ENCODE data around the gene NDUFAF8.

NDUFAF8 gene

DNA sequence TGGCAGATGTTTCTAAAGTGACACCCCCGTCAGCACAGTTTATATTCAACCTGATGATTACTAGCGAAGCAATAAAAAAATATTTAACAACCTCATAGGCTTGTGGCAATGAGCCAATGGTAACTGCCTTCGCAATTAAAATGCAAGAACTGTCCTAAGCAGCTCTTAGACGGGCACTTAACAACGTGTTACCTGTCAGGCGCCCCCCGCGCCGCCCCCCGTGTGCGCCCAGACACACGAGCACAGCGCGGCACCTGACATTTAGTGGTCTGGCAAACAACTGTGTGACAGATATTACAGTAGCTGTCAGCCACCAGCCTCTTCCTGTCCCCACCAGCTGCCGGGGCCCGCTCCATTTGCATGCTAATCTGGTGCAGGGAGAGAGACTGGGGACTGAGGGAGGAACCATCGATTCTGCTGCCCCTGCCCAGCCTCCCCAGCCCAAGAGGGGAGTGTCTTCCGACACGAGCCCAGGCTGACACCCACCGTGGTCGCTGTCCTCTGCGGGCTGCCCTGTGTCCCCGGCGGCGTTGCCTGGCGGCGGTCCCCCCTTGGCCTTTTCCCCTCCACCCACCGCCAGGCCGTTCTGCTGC lies 12.7 kb downstream of the NDUFAF8 start:
- DNase-seq (ENCODE audit: low read depth), result no peak

DNA sequence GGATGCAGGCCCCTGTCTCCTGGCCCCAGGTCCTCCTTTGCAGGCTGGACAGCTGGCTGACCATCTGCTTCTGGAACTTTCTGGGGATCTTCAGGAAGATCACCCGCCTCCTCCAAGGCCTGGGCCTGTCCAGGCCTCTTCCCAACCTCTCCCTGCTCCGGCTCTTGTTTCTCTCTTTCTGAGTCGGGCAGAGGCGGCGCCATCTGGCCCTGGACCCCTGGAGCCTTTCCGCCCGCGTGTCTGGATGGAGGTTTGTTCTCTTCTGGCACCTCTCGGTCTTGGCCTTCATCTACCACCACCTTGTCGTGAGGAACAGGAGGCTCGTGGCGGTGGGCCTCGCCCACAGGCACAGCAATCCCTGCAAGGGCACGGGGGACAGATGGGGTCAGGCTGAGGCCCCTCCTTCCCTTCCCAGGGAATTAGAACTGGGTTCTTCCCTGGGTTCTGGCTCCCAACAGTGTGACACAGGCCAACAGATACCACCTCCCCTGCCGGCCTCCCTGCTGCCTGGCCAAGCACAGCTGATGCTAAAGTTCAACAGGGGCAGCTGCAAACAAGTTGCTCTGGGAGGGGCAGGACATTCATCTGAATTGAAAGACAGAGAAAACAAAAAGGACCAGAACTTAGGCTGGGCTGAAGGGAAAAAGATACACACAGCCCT lies 13.3 kb downstream of the NDUFAF8 start:
- no peak for DNase-seq (ENCODE audit: low read depth)

DNA sequence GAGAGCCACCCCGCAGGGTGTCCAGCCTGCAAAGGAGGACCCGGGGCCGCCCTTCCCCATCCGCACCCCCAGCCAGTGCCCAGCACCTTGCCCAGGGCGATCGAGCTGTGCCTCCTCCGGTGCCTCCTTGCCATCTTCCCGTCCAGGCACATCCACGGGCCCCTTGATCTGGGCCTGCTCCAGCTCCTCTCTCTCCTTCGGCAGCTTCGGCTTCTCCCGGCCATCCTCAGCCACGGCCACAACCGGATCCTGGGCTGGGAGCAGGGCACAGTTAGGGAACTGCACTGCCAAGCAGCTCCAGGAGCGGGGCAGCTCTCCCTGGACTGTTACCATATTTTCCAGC lies 13.8 kb downstream of the NDUFAF8 start:
- no peak for DNase-seq (ENCODE audit: low read depth)

DNA sequence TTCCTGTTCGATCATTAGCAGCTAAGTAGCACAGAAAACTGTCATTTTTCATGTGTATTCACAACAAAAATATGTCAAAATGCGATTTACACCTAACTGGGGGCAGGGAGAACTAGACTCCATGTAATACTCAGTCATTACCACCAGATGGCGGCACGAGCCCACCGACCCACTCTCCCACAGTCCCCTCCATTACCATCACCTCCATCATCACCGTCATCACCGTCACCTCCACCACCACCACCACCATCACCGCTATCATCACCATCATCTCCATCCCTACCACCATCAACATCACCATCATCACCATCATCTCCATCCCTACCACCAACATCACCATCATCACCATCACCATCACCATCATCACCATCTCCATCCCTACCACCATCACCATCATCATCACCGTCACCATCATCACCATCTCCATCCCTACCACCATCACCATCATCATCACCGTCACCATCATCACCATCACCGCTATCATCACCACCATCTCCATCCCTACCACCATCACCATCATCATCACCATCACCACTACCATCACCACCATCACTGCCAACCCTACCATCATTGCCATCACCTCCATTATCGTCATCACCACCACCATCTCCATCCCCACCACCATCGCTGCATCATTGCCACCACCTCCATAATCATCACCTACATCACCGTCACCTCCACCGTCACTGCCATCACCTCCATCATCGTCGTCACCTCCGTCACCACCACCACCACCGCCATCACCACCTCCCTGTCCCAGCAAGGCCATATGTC lies 14.4 kb downstream of the NDUFAF8 start:
- no peak for DNase-seq (ENCODE audit: low read depth)

DNA sequence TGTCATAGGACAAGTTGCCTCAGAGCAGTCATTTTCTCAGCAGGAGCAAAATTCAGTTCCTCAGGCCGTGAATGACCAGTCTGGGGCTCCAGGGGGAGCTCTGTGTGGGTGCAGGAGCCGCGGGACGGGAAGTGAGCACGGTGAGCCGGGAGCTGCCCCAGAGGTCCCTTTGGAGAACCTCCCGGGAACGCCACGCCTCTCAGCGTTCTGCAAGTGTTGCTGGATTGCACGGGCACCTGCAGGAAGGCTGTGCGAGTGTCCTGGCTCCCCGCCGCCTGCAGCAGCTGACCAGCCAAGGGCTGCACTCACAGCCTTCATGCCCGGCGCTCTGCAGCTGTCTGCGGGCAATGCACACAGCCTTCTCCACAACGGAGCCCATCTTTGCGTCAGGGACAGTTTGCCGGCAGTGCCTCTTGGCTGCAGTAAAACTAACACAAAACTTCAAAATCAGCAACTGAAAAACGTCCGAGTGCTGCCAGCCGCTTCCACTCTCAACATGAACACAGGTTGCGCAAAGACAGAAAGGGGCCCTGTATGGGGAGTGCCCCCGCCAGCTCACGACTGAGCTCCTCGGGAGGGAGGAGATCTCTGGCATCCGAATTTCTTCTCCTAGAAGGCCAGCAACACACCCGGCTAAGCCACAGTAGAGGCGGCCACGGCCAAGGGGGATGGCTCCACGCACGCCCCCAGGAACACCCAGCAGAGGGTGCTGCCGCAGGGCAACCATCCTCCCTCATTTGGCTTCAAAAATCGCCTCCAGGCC lies 16.0 kb downstream of the NDUFAF8 start:
- no peak for DNase-seq (ENCODE audit: low read depth)

DNA sequence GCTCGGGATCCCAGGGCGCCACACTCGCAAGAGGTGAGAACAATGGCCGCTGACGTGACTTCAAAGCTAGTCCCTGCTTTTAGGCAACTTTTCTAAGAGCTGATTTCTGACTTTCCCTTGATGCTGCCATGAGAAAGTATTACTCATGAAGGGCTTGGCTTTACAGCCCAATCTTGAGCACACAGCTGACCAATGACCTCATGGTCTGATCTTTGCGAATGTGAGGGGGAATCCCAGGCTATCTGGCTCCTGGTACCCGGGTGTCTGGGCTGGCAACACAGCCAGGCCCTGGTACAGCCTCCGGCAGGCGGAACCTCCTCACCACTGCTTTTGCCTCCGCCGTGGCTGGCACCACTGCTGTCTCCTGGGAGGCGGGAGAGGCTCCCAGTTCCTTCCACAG lies 17.5 kb downstream of the NDUFAF8 start:
- no peak for DNase-seq (ENCODE audit: low read depth)

DNA sequence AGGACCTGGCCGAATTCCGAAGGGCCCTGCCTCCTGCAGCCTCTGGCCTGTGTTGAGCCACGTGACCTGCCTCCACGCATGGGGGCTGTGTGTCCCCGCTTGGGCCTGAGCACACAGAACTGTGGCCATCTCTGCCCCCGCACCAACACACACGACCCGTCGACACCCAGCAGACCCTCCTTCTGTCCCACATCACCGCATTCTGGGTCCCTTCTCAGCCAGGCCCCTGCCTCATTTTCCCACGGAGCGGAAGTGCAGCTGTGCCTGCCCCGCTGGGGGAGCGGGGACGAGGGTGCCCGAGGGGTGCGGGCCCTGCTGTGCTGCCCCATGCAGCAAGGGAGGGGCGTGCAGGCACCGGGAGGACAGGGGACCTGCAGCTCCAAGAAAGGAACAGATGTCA lies 18.4 kb downstream of the NDUFAF8 start:
- DNase-seq (ENCODE audit: low read depth), result no peak

DNA sequence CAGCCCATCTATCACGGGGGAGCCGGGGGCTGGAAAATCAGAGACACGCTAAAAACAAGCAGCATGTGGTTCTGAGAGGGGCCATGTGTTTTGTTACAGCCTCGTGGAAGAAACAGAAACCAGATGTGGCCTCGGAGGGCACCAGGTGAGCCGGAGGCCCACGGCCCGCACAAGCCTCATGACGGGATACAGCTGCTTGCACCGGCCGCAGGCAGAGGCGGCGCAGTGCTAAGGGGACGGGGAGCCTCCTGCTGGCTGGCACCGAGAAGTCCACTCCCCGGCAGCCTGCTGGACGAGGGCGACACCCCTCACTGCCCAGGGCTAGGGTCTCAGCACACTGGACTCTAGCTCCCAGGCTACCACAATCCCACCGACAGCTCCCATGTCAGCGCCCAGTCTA lies 19.2 kb downstream of the NDUFAF8 start:
- DNase-seq (ENCODE audit: low read depth), result no peak

DNA sequence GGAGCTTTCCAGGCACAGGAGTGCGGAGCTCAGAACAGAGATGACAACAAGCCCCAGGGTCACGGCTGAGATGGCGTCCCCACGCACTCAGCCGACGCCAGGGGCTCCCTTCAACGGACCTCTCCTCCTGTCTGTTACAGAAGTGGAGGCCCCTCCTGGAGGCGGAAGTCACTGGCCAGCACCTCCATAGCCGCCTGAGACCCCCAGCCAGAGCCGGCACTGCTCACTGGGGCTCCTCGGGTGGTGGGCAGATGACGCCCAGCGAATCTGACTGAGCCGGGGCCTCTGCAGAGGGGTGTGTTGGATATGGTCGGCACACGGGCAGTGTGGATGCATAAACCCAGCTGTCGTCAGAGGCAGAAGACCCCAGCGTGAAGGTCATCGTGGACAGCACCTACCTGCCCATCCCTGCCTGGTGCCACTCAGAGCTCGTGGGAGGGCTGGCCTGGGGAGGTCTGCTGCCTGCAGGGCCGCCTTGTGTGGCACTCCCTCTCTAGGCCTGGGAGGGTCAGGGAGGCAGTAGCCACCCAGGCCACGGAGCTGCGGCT lies 20.0 kb downstream of the NDUFAF8 start:
- DNase-seq (ENCODE audit: low read depth), result no peak

DNA sequence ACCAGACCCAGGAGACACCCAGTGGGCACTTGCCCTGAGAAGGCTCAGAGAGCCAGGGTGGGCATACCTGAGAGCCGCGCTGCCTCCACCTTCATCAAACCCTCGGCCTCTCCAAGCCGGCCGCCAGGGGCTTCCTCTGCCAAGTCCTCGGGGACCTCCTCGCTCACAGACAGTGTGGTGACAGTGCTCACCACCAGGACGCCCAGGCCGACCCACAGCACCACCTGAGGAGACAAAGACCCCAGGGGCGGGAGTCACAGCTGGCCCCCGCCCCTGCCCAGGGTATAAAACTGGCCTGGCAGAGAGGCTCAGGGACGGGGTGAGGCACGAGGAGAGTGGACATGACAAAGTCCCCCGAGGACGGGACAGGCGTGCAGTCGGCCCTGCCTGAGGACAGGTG lies 21.1 kb downstream of the NDUFAF8 start:
- DNase-seq (ENCODE audit: low read depth), result no peak

DNA sequence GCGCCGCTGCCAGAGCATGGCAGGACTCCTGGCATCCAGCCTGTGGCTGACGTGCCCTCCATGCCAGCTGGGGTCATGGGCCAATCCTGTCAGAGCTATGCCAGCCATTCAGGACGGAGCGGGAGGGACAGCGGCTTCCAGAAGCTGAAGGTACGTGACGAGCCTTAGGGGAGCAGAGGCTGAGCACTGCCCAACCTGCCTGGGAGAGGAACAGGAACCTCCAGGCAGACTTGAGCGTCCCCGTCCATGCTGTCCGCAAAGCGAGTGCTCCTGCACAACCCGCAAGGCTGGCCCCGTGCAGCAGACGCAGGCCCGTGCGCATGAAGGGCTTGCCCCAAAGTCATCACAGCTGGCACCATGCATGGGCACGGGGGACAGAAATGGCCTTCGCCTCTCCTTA lies 21.5 kb downstream of the NDUFAF8 start:
- no peak for DNase-seq (ENCODE audit: low read depth)

DNA sequence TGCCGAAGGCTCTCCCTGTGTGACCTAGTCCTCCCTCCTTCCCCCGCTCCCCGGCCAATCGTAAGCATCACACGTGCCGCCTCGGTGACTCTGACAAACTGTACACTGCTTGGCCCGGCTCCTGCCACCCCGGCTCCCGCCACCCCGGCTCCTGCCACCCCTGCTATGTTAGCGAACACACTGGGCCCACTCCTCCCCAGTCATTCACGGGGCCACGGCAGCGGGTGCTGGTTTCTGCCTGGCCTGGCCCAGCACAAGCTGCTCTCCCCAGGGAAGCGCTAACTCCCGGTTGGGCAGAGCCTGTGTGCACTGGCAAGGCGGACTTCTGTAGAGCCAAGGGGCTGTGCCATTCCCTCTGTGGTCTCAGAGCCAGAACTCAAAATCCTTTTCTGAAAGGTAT lies 22.0 kb downstream of the NDUFAF8 start:
- no peak for DNase-seq (ENCODE audit: low read depth)

DNA sequence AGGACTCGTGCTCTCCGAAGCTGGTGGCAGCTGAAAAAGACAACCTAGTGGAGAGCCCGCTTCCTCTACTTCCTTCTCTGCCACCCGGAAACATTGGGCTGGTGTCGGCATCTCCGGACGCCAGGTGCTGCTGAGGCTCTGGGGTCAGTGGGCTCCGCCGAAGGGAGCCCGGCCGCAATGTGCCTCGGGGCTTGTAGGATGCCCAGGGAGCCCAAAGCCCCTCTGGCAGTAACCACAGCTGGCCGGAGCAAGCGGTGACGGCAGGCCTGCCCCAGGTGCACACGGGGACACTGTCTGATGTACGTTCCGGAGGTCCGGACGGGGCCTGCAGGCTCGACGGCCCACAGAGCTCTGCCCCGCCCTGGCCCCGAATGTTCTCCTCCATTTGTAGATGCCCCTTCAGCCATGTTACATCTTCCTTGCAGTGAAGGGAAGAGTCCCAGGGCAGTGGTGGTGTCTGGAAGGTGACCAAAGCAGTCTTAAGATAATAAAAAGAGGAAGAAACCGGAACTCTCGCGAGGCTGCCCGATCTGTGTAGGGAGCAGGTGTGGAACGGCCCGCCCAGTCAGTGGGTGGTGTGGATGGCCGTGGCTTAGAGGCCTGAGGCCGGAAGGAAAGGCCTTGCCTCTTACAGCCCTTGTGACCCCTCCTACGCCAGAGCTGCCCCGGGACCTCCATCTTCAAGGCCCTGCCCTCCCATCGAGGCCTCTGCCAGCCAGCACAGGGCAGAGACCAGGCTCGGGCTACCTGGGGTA lies 22.6 kb downstream of the NDUFAF8 start:
- no peak for DNase-seq (ENCODE audit: low read depth)

DNA sequence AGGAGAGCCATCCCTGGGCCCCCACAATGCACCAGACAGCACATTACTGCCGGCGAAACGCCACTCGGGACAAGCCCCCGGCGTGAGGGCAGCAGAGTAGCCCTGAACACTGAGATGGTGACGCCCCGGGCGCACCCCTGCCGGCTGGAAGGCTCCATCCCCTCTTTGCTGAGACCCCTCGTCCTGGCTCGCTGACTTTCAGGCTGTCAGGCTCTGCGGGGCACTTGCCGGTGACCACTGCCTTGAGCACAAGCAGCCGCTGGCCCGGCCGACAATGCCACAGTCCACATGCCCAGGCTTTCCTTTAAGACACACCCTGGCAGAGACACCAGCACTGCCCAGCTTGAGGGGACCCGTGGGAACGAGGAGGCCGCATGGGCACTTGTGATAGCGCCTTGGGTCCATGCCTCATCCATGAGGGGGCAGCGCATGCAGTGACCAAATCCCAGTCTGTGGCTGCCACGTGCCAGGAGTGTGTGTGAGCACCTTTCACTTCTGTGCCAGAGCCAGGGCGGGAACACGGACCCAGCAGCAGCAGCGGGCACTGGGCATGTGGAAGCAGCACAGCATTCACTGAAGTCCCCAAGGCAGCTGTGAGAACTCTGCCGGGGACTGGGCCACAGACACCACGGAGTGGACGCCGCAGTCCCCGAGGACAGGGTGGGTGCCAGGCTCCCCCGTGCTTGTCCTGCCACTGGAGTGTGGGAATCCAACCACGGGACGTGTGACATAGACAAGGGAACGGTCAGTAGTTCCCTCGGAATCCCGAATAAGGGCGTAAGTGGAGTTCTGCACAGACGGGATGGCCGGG lies 24.5 kb downstream of the NDUFAF8 start:
- DNase-seq (ENCODE audit: low read depth), result no peak

DNA sequence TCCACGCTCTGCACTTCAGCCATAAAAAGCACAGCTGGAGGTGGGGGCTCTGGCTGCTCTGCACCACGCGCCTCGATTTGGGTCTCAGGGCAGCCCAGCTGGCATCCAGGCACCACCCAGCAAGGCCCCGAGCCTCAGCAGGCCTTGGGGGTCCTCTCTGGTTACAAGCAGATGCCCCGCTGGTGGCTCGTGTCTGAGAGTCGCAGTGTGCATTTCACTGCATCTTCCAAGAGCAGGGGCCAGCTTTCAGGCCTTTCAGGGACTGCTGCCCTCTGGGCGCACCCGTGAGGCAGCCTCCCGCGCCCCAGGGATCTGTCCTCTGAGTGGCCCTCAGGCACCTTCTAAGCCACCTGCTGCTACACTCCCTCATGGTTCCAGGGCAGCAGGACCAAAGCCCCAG lies 25.5 kb downstream of the NDUFAF8 start:
- no peak for DNase-seq (ENCODE audit: low read depth)

DNA sequence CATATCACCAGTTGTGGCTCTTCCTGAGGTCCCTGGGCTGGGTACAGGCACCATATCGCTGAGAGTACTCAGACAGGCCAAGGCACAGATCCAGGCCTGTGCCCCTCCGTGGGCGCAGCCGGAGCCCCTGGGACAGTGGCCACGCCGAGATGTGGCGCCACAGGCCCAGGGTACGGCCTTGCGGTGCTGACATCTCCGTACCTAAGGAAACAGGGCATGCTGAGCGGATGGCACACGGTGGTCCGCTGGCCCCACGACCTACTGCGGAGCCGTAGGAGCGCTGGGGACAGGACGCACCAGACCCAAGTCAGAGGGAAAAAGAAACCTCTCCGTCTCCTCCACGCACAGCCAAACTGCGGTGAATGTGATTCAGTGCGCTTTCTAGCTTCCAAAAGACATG lies 26.5 kb downstream of the NDUFAF8 start:
- no peak for DNase-seq (ENCODE audit: low read depth)

DNA sequence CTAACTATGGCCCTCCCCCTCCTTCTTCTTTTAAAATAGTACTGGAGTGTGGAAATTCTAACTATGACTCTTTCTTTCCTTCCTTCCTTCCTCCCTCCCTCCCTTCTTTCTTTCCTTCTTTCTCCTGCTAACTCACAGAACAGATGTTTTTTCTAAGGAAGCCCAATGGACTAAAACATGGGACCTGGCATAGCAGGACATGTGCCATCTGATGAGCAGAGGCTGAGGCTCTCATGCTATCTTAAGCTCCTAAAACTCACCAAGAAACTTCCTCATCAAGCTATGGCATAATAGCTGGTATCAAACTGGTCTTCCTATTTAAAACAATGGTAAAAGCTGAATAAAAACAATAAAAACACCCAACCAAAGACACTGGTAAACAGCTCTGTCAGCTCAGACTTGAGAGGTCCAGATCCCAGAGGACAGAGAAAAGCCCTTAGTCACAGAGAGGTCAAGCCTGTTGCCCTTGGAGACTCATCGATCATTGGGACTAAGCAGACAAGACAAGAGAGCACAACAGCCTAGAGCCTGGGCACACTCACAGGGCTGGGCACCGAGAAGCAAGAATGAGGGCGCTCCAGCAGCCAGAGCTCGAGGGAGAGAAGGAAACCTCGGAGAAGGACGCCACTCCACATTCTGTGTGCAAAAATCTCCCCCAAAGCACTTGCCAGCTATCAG lies 28.4 kb downstream of the NDUFAF8 start:
- no peak for DNase-seq (ENCODE audit: low read depth)

DNA sequence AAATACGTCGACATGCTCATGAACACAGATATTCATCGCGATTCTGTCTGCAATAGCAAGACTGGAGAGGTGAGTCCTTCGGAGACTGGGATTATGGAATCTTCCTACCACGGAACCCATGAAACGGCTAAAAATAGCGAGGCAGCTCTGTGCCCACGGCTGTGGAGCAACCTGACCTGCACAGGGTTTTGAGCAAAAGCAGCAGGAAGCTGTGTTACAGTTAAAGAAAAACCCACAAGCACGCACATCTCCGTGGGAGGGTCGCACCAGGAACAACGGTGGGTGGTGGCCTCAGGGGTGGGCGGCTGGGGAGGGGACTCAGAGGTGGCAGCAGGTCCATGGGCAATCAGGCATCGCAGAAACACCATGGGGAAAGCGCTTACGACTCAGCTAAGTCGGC lies 31.2 kb downstream of the NDUFAF8 start:
- no peak for DNase-seq (ENCODE audit: low read depth)

DNA sequence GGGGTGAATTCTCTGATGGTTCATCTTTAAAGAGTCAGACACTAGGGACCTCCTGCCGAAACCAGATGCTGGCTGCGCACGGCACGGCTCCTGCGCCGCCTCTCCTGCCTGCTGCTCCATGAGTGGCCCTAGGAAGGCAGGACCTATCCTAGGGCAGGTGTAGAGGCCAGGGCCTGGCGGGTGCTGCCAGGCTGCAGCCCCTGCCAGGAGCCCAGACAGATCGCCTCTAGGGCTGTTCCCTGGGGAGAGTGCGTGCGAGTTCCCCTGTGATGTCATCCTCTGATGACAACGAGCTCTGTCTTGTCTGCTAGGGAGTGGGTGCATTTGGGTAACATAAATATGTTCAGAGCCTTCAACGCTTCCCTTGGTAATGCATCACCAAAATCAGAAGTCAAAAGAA lies 32.1 kb downstream of the NDUFAF8 start:
- no peak for DNase-seq (ENCODE audit: low read depth)

DNA sequence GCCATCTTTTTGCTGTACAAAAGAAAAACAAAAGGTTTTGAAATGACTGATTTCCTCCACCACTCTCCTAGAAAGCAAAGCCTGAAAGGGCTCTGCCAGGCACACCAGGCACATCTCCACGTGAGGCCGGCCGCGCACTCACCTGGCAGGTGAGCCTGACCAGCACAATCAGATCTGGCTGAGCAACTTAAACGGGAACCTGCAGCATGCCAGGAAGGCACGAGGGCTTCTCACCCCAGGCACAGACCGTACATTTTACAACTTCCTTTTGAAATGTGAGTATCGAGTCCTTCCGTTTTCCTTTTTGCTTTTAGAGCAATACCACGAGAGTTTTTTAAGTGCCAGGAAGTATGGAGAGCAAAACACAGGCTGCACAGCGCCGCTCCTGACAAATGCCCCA lies 33.5 kb downstream of the NDUFAF8 start:
- no peak for DNase-seq (ENCODE audit: low read depth)
